ENCODE results near the gene PRR5L. TPM values are rescaled to one million over a fixed set of nuclear protein-coding genes. Genes with fewer than 3 reads are reported as not detected.

PRR5L gene
- total RNA-seq, 1 donor, result 57.0 TPM

DNA sequence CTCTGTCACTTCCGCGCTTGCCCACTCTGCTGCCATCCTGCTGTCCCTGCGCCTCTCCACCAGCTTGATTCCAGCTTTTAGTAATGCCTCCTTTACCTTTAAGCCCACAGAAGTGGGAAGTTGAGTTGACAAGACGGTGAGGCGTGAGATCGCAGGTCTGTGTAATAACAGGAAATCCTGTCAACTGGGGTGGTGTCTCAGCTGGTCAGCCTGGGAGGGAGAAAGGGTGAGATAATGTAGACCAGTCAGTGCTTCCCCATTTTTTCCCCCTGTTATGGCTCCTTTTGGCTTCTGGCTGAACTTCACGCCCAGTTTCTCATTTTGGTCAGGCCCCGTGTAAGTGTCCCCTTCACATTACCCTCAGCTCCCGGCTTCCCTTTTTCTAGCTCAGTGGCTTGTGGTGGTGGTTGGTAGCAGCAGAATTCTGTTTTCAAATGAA is 115.1 kb downstream of the PRR5L start:
- TF ChIP-seq, protein P1, sequence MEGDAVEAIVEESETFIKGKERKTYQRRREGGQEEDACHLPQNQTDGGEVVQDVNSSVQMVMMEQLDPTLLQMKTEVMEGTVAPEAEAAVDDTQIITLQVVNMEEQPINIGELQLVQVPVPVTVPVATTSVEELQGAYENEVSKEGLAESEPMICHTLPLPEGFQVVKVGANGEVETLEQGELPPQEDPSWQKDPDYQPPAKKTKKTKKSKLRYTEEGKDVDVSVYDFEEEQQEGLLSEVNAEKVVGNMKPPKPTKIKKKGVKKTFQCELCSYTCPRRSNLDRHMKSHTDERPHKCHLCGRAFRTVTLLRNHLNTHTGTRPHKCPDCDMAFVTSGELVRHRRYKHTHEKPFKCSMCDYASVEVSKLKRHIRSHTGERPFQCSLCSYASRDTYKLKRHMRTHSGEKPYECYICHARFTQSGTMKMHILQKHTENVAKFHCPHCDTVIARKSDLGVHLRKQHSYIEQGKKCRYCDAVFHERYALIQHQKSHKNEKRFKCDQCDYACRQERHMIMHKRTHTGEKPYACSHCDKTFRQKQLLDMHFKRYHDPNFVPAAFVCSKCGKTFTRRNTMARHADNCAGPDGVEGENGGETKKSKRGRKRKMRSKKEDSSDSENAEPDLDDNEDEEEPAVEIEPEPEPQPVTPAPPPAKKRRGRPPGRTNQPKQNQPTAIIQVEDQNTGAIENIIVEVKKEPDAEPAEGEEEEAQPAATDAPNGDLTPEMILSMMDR (IDR thresholded peaks at IDR 0.05; ENCODE audit: insufficient read depth, low read depth, low read length), result no peak
- no peak for DNase-seq (ENCODE audit: low read depth)
- no peak overlapping the region for H3K4me3 ChIP-seq (ENCODE audit: low read depth, low read length)

DNA sequence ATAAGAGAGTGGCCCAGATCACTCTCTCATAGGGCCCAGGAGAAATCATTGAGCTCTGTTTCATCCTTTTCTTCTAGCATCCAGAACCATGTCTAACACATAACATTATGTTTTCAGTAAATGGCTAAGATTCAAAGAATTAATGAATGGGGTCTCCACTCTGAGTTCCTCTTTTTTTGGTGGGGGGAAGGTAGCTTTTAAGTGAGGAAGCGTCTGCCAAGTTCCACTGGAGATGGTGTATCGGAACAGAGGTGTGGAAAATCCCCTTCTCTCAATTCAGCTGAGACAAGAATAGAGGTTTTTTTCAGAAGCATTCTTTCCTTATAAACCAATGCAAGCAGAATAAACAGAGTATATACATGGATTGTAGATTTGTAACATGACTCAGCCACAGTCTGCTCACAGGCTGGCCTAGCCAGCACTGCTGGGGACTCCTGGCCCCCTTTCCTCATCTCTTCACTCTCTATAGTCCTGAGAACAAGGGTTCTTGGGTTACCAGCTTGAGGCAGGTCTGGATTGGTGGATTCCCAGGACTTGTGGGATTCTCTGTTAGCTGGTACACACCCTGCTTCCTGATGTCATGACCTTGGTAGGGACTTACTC is 116.8 kb downstream of the PRR5L start:
- no peak overlapping the region for H3K4me3 ChIP-seq (ENCODE audit: low read depth, low read length)
- no peak for DNase-seq (ENCODE audit: low read depth)
- TF ChIP-seq, protein P1 (IDR thresholded peaks at IDR 0.05; ENCODE audit: insufficient read depth, low read depth, low read length), result no peak

DNA sequence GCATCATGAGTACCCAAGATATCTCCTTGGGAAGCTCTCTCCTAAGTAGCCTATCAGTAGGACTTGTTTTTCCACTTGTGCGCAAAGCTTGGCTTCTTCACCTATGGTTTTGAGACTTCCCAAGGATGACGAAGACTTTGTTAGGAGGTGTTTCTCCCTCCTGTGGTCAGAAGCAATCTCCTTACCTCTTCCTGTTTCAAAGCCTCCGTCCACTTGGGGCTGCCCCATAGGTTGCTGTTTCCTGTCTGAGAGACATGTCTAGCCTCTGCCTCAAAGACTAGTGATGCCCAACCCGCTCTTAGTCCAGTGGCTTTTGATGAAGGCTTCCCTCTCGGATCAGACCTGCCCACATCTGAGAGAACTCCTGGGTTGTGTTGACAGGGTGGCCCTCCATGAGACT is 121.1 kb downstream of the PRR5L start:
- no peak for DNase-seq (ENCODE audit: low read depth)
- H3K4me3 ChIP-seq (ENCODE audit: low read depth, low read length), result no peak overlapping the region
- TF ChIP-seq, protein P1 (IDR thresholded peaks at IDR 0.05; ENCODE audit: insufficient read depth, low read depth, low read length), result no peak

GRCh38 chr11:36419791-36420424 is 123.8 kb downstream of the PRR5L start:
- H3K4me3 ChIP-seq (ENCODE audit: low read depth, low read length), result no peak overlapping the region
- no peak for DNase-seq (ENCODE audit: low read depth)
- TF ChIP-seq, protein P1 (IDR thresholded peaks at IDR 0.05; ENCODE audit: insufficient read depth, low read depth, low read length), result no peak

DNA sequence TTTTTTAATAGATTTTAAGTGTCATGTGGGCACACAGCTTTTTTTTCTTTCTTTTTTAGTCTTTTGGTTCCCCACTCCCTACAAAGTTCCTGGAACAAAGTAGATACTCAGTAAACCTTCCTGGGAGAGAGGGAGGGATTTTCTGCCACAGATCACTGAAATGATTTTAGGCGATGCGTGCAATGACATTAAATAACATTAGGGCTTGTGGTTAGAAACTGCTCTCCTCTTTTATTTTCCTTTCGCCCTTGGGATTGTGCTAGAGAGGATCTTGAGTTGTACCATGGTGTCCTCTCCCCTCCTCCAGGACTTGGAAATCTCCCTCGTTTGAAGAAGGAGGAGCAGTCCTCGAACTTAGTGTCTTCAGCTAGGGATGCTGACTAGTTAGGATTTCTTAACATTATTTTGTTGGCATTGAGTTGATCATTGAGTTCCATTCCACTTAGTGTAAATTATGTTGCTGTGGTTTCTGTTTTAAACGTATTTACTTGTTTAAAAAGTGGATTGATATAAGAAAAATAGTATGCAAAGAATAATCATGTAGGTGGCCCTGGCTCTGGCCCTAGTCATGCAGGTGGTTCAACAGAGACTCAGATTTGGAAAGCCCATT is 125.6 kb downstream of the PRR5L start:
- no peak overlapping the region for H3K4me3 ChIP-seq (ENCODE audit: low read depth, low read length)
- TF ChIP-seq, protein P1 (IDR thresholded peaks at IDR 0.05; ENCODE audit: insufficient read depth, low read depth, low read length), result no peak
- no peak for DNase-seq (ENCODE audit: low read depth)

DNA sequence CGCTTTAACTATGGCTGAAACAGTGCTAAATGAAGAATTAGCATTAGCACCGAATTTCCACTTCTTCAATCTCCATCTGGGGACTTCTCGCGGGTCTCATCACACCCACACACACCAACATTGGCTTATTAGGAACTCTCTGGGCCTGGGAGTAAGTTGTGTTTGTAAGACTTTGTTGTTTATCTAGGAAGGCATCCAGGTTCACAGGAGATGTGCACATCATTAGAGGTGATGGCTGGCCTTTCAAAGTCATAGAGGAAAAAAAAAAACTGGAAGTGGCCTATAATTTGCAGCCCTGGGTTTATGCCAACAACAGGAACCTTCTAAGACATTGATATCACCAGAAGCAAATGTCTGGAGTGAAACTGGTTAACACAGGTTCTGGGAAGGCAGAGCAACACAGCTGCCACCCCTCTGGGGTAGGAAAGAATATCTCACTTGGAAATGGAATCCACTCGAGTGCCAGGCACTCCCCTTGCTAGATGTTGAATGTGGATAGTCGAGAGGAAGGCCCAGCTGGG is 129.5 kb downstream of the PRR5L start:
- TF ChIP-seq, protein P1 (IDR thresholded peaks at IDR 0.05; ENCODE audit: insufficient read depth, low read depth, low read length), result no peak
- no peak overlapping the region for H3K4me3 ChIP-seq (ENCODE audit: low read depth, low read length)
- DNase-seq (ENCODE audit: low read depth), result no peak

All from fibroblast of villous mesenchyme (primary cell).